GM21723 (cell line): Measurements from ENCODE around the gene TMEM272.

Experiments used
- ATAC-seq: cut with Tn5 transposase; IDR thresholded peaks from one replicate; pipeline ENCODE4 v1.9.1; 2021; ENCODE audit warnings: mild to moderate bottlenecking, moderate library complexity; ENCODE audit not compliant: unreplicated experiment

TMEM272 gene

GRCh38 chr13:51763486-51763885 is 81.5 kb downstream of the TMEM272 start:
- no peak for ATAC-seq
